Measurements from ENCODE around the gene RPL10A.

GRCh38 chr6:35499372-35499771 lies 31.2 kb downstream of the RPL10A start:
- TF ChIP-seq CTCF (conservative IDR thresholded peaks at IDR 0.05) (no peak), ZFX (IDR thresholded peaks at IDR 0.05) (no peak)

Measured in C4-2B (cell line).